Daoy (cell line): ENCODE results near the gene CAMK2G. TPM values are rescaled to one million over a fixed set of nuclear protein-coding genes. Genes with fewer than 3 reads are reported as not detected.

Source experiments
- DNase-seq: peaks from one replicate; pipeline ENCODE4 v3.0.0-alpha.2; 2015; ENCODE audit warnings: low read depth
- total RNA-seq: library from RNA; depleted of rRNA; stranded (reverse); fragments of >200 nt; shearing (Covaris generic); gene quantifications from 2 replicates; pipeline ENCODE4 v1.2.3, GENCODE V29; 2014

The CAMK2G gene
- total RNA-seq, 1 experiment from 2014 or later = 12.2 TPM

DNA sequence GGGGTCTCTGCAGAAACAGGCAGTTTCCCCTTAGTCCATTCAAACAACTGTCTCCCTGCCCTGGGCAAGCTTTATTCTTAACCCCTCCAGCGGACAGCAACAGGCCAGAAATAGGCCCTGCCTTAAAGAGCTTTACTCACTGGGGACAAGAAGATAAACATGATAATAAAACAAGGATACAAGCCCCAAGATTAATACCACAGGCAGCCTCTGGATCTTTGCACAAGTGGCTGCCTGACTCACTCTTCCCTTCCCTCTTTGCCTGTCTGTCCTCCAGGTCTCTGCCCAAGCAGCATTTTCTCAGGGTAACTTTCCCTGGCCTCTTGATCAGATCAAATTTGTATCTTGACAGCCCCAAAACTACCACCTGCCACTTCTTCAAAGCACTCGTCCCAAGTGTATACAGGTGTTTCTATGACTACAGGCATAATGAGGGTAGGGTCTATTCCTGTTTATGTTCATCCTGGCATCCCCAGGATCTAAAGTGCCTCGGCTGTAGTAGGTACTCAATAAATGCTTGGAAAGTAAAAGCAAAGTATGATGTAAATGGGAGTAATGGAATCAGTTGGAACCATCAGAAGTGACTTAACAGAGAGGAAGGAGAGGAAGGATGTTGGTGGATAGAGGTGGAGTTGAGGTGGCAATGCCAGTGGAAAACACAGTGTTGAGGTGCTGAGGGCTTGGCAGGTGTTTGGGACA lies 7.0 kb upstream of the CAMK2G start:
- DNase-seq = no peak

- DNase-seq = peak; percentile 87
These were observed 5.2 kb upstream of the CAMK2G start for GRCh38 chr10:73879296-73880173.

GRCh38 chr10:73878365-73878764 lies 4.0 kb upstream of the CAMK2G start:
- no peak for DNase-seq

GRCh38 chr10:73877533-73878160 lies 3.3 kb upstream of the CAMK2G start:
- no peak for DNase-seq

GRCh38 chr10:73876971-73877370 lies 2.6 kb upstream of the CAMK2G start:
- no peak for DNase-seq

DNA sequence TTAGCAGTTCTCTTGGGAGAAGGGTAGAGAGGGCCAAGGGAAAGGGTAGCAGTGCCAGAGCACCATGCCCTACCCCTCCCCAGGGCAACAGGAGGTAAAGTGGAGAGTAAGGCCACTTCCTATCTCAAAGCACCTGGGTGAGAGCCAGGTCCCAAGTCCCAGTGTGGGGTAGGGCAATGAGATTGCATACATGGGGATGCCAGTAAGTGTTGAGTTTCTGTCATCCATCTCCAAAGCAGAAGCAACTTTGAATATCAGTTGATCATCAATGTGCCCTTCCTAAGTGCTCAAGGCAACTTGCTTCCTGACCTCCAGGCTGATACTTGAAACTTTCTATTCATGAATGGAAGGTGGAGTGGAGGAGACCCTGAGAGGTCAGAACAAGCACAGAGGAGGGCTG lies 2.2 kb upstream of the CAMK2G start:
- no peak for DNase-seq

DNA sequence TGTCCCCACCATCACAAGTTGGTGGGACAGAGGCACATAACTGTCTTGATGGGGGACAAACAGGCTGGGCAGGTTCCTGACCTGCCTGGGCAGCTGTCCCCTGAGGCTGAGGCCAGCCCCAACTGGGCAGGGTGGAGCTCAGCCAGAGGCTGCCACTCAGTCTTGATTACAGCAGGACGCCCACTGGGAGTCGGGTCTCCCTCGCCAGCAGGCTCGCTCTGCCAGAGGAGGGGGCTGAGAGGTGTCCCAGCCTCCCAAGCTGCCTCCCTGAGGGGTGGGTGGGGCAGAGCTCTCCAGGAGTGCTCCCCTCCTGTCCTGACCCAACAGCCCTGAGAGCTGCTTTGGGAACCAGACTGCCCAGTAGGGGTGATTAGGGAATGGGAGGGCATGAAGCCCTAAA lies 1.8 kb upstream of the CAMK2G start:
- no peak for DNase-seq

DNA sequence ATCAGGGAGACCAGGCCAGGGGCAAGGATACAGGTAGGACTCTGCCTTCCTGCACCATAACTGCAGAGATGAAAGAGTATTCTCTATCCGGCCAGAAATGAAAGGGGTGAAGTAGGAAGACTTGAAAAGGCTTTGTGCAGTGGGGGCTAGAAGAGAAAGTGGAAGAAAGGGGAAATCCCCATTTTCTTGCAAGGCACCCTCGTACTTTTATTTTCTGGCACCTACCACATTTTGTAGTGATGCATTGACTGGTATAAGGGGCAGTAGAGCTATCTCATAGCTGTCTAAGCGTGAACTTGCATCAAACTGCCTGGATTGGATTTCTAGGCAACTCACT lies 752 bp upstream of the CAMK2G start:
- DNase-seq = no peak

DNA sequence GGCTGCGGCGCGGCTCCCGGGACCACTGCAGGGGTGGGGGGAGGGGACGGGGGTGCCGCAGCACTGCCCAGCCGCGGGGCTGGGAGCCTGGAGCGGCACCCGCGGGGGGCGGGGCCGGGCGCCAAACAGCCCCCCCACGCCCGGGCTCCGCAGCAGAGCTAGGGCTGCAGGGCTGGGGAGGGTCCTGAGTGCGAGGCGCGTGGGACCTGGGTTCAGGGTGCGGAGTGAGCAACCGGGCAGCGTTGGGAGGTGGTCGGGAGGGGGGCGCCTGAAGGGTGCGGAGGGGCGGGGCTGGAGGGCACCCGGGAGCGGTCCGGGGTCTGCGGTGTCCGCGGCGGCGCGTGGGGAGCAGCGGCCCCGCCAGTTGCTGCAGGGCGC lies 528 bp downstream of the CAMK2G start:
- no peak for DNase-seq

DNA sequence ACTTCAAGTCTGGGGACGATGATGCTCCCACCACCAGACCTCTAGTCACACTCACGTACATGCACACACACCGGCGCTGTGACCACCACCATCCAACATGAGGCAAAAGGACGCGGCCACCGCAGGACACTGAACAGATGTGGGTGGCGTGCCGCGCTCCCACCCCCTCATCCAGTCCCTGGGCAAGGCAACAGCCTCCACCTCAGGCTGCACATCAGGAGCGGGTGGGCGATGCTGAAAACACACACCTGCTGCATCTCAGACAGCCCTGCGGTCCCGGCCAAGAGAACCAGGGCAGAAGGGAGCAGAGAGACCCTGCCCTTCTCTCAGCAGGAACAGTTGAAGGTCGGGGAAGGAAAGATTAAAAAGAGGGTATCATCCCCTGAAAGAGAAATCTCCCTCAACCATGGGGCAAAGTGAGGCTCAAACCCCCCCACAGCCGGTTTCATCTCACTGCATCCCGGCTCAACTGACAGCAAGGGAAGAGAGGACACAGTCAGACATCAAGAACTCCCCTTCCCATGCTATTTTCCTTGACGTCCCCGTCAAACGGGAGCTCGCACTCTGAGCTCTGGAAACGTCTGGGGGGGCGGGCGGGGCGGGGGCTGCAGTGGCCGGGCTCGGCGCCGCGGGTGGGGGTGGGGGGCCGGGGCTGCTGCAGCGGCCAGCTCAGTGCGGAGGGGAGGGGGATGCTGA lies 1.1 kb downstream of the CAMK2G start:
- DNase-seq = no peak

DNA sequence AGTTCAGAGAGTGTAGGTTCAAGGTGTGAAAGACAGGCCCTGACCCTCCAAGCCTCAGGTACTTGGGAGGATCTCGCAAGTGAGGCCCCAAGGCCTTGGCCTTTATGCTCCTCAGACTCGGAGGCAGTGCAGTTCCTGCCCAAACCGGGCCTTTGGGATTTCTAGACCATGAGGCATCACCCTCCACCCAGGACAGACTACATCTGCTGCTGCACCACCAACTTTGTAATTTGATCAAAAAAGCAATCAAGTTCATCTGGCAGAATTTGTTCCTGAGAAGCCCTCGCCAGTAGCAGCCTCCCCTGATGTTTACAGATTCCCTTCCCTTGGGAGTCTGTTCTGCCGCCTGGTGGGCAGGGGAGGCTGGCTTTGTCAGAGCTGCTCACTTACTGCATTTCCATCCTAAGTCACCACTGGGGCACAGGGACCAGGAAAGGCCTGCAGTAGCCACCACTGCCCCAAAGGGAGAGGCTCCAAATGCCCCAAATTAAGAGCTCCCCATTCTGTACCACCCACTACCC lies 2.1 kb downstream of the CAMK2G start:
- no peak for DNase-seq

DNA sequence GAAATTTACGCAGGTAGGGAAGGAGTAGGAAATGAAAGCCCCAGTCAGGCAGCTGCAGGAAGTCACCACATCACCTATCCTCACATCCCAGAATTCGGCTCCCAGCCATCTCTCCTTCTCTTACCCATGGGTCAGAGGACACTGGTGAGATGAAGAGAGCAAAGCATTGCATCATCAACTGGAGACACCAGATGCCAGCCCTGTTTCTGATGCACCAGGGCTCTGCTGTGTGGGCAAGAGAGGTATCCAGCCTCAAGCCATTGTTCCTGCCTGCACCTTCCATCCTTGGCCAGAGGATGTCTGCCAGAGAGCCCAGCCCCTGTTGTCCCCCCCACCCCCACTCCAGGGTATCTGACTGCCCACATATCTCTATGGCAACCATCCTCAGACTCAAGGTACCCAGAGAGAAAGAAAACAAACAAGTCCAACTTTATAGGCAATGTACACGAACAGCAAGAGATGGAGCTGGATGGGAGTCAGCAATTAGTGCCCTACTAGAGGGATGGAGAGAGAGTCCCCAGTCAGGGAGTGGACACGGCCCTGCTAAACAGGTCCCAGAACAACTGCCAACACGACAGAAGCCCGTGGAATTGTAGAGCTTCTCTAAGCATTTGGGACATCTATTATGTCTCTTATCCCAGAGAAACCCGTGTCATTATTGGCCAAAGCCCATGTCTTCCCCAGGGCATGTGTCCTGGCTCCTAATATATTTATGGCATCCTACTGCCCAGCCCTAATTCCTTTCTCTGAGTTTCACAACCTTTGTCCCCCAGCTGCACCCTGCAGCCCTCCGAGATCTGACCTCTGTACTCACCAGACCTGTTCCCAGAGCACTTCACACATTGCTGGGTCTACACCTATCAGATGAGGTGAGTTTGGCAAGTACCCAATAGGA lies 2.8 kb downstream of the CAMK2G start:
- DNase-seq = no peak

DNA sequence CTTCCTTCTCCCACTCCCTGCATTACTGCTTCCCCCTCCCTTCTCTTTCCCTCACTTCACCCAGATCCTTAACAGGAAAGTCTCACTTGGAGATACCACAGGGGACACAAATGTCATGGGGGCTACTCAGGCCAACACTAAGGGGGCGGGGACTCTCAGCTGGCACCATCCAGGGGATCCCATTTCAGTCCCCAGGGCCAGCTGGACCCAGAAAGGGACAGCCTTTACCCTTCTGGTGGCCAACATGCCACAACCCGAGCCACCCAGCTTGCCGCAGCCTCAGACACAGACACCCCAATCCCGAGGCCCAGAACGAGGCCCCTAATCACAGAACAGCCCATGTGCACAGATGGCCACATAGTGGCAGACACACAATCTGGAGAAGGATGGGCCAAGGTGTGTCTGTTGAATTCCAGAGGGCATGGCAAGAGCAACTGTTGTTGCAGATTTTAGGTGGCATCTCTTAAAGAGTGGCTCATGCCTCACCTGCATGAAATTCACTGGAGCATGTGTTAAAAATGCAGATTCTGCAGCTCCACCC lies 5.6 kb downstream of the CAMK2G start:
- DNase-seq = no peak

GRCh38 chr10:73867871-73868631 lies 6.3 kb downstream of the CAMK2G start:
- no peak for DNase-seq

GRCh38 chr10:73867126-73867807 lies 7.1 kb downstream of the CAMK2G start:
- no peak for DNase-seq

GRCh38 chr10:73866621-73867020 lies 7.7 kb downstream of the CAMK2G start:
- DNase-seq = no peak

- no peak for DNase-seq
These were observed 8.6 kb downstream of the CAMK2G start for GRCh38 chr10:73865459-73866442.

GRCh38 chr10:73865107-73865458 lies 9.3 kb downstream of the CAMK2G start:
- DNase-seq = no peak
